ENCODE data around the gene IFT25.
"Not testable (repeated sequence)": the region's sequence is repeated elsewhere in the genome, so short reads cannot be mapped to it uniquely, and the experiment has no call there.

The IFT25 gene

GRCh38 chr1:53945433-53946251, at the start of gene IFT25:
TSS of gene IFT25 (minus strand) at chr1:53945699. CDS start at chr1:53940082, 5,617 bp downstream.
- DNase-seq (ENCODE audit: low read depth), result peak; percentile 99

DNA sequence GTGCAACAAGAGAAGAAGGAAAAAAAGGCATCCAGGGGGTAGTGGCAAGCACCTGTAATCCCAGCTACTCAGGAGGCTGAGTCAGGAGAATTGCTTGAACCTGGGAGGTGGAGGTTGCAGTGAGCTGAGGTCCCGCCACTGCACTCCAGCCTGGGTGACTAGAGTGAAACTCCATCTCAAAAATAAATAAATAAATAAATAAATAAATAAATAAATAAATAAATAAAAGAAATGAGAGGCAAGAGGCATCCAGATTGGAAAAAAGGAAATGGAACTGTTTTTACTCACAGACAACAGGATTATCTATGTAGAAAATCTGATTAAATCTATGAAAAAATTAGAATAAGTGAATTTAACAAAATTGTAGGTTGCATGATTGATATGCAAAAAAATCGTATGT, 49.0 kb upstream of the IFT25 start:
- not testable (repeated sequence) for DNase-seq (ENCODE audit: low read depth)

DNA sequence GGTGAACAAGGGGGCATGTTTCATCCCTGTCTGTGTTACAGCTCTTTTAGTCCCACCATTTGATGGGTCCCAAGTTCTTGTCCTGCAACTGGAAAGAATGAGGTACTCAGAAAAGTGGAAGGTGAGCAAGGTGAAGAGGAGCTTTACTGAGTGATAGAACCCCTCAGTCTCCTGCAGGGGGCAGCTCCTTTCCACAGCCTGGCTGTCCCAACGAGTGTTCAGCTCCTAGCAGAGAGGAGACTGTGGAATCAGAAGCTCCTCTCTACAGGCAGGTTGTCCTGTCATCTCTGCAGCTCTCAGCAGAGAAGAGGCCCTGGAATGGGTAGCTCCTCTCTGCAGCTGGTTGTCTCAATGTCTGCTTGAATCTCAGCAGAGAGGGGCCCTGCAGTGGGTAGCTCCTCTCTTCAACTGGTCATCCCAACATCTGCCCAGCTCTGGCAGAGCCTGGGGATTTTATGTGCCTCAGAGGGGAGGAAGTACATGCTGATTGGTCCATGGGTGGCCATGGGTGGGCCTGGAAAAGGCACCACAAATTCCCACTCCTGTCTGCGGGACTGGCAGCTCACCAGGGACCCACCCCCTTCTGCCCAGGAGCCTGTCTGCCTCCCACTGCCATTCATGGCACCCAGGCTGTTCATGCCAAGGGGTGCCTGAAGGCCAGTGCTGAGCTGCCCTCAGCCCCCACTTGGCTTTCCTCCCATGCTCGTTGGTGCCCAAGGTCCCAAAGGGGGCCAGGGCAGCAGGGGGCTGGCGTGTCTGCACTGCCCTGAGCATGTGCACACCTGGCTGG, 46.8 kb upstream of the IFT25 start:
- DNase-seq (ENCODE audit: low read depth), result no peak

DNA sequence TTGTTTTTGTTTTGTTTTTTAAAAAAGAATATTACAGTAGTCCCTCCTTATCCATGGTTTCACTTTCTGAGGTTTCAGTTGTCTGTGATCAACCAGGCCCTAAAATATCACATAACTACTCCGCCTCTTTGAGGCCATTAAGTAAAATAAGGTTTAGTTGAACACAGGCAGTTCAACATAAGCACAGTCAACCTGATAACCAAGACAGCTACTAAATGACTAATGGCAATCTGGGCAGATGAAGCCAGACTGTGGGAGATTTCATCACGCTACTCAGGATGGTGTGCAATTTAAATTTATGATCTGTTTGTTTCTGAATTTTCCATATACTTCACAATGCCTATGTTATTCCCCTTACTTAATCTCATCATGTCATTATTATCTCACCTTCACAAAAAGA, 42.4 kb upstream of the IFT25 start:
- DNase-seq (ENCODE audit: low read depth), result no peak

GRCh38 chr1:53986458-53986857, 41.0 kb upstream of the IFT25 start:
- no peak for DNase-seq (ENCODE audit: low read depth)

DNA sequence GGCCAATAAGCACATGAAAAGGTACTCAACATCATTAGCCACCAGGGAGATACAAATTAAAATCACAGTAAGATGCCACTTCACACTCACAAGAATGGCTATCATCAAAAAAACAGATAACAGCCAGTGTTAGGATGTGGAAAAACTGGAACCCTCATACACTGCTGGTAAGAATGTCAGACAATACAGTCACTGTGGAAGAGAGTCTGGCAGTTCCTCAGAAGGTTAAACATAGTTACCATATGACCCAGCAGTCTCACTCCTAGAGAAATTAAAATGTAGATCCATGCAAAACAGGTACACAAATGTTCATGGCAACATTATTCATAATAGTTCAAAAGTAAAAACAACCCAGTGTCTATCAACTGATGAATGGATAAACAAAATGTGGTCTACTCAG, 39.2 kb upstream of the IFT25 start:
- DNase-seq (ENCODE audit: low read depth), result no peak

- no peak for DNase-seq (ENCODE audit: low read depth)
Measured at GRCh38 chr1:53982763-53983104, 37.2 kb upstream of the IFT25 start.

GRCh38 chr1:53982034-53982762, 36.7 kb upstream of the IFT25 start:
- no peak for DNase-seq (ENCODE audit: low read depth)

DNA sequence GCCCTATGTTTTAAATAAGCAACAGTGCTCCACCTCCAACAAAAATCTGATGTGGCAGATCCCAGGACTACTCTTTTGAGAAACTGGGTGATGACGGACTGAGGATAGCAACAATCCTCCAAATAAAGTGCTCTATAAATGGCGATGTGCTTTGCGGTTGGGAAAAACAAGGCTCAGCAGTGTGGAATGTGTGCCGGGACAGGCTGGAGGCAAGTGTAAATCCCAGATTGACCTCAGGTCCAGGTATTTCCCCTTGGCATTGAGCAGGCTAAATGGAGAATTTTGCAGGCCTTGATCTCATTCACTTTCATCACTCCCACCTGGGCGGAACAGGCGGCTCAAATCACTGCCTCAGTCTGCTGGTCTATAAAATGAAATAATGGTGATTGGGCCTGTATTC, 35.7 kb upstream of the IFT25 start:
- DNase-seq (ENCODE audit: low read depth), result no peak

GRCh38 chr1:53979712-53980450, 34.4 kb upstream of the IFT25 start:
- no peak for DNase-seq (ENCODE audit: low read depth)

DNA sequence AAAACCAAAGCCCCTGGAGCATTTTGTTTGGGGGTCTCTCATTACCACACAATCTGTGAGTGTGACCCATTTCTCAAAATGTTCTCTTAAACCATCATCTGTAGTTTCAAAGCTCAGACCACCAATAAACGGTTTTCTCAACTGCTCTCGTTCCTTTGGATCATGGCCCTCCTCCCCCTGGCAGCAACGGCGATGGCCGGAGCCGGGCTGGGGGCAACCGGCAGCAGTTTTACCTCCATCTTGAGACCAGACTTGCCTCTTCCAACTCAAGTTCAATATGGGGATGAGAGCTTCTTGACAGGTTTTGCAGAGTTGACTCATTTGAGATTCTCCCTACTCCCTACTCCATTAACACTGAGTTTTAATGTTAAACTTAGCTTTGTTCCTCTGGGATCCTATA, 30.4 kb upstream of the IFT25 start:
- no peak for DNase-seq (ENCODE audit: low read depth)

- DNase-seq (ENCODE audit: low read depth), result no peak
Measured at GRCh38 chr1:53971718-53972117, 26.2 kb upstream of the IFT25 start.

DNA sequence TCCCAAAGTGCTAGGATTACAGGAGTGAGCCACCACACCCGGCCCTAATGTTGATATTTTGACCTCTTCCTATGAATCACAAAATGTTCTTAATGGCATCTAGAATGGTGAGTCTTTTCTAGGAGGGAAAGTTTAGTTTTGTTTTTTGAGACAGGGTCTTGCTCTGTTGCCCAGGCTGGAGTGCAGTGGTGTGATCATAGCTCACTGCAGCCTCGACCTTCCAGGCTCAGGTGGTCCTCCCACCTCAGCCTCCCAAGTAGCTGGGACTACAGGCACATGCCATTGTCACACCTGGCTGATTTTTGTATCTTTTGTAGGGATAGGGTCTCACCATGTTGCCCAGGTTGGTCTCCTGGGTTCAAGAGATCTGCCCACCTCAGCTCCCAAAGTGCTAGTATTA, 23.8 kb upstream of the IFT25 start:
- DNase-seq (ENCODE audit: low read depth), result not testable (repeated sequence)

DNA sequence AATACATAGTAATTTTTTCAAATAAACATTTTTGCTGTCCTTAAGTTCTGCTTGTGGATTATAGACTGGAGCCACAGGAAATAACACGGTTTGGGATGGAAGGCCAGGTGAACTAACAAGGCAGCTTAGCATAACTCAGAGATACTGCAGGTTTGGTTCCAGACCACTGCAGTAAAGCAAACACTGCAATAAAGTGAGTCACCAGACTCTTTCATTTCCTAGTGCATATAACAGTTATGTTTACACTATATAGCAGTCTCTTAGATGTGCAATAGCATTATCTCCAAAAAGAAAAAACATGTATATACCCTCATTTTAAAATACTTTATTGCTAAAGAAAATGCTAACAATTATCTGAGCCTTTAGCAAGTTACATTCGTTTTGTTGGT, 22.6 kb upstream of the IFT25 start:
- no peak for DNase-seq (ENCODE audit: low read depth)

DNA sequence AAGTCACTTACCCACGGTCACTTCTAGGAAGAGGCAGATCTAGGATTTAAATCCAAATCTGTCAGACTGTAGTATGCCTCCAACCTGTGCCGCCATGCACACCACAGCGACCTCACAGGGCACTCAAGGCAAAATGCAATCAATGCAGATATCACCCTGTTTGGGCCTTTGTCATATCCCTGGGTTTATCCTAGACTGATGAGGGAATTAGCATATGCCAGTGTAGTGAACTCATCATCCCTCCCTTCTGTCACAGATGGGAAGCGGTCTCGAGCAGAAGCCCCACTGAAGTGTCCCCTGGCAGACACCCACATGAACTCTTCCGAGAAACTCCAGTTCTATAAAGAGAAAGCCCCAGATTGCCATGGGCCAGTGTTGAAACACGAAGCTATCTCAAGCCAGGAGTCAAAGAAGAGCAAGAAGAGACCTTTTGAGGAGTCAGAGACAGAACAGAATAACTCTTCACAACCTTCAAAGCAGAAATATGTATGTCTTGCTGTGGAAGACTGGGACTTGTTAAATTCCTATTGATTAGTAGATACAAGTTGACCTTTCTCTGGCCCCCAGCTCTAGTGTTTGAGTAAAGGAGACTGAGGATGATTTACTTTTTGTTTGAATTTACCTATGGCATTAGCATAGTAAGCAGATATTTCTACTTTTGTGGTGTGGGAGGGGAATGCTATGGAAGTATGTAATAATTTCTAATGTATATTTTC, 22.1 kb upstream of the IFT25 start:
- DNase-seq (ENCODE audit: low read depth), result no peak

- DNase-seq (ENCODE audit: low read depth), result no peak
Measured at GRCh38 chr1:53966794-53967193, 21.3 kb upstream of the IFT25 start.

DNA sequence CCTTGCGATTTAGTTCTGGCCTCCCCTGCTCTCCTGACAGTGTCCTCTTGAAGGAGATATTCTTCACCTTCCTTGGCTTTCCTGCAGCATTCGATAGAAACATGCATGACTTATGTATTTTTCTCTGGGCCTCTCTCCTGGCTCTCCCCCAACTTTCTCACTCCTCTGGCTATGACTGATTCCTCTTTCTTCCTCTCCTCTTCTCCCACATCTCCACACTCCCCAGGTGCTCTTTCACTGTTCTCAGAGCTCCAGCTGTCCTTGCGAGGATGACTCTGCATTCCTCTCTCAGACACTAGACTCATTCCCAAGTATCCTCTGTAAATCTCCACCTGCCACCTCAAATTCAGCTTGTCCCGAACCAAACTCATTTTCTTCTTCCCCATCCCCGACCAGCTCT, 18.6 kb upstream of the IFT25 start:
- DNase-seq (ENCODE audit: low read depth), result no peak

GRCh38 chr1:53963460-53963859, 18.0 kb upstream of the IFT25 start:
- DNase-seq (ENCODE audit: low read depth), result no peak

DNA sequence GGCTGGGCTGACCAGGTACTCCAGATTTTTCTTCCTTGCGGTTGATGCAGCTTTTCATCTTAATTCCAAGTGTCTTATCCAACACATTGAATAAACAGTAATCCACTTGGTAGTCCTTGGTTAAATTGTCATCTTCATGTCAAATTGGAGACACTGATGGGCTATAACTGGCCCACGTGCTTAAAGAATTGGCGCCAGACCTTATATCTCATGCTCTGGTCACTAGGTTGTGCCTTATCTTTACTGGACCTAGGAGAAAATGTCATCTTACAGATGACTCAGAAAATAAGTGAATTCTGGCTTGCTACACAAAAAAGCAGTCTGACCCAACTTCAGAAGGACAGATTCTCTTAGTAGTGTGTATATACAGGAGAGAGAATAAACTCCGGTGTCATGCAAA, 16.9 kb upstream of the IFT25 start:
- DNase-seq (ENCODE audit: low read depth), result no peak

- no peak for DNase-seq (ENCODE audit: low read depth)
Measured at GRCh38 chr1:53959664-53960250, 14.3 kb upstream of the IFT25 start.

GRCh38 chr1:53957194-53957818, 11.8 kb upstream of the IFT25 start:
- DNase-seq (ENCODE audit: low read depth), result no peak

Measured in activated gamma-delta T cell treated with anti-CD3 and anti-CD28 coated beads, Interleukin-2, amount 50 U/mL, for 16 hours (primary cell).